DOHH2 (cell line): ENCODE data around the gene ZNF23.

Experiments used
- H3F3A ChIP-seq: fragments of 200-600 bp; sonication (generic), shearing (Covaris generic); 2 replicates; pipeline ENCODE4 v1.6.0; 2016; ENCODE audit warnings: antibody characterized with exemption, mild to moderate bottlenecking; ENCODE audit not compliant: control insufficient read depth, insufficient read depth
- H3K27ac ChIP-seq: fragments of 200-600 bp; sonication (generic); 2 replicates; pipeline ENCODE4 v1.5.1; 2014; ENCODE audit warnings: low read depth, mild to moderate bottlenecking, low read length, moderate library complexity
- H3K27me3 ChIP-seq: fragments of 200-600 bp; sonication (generic); 2 replicates; pipeline ENCODE4 v1.6.1; 2014; ENCODE audit warnings: mild to moderate bottlenecking, low read length, mixed read lengths; ENCODE audit not compliant: control insufficient read depth
- H3K36me3 ChIP-seq: fragments of 200-600 bp; sonication (generic); 2 replicates; pipeline ENCODE4 v1.6.1; 2014; ENCODE audit warnings: mild to moderate bottlenecking, low read length, moderate library complexity, mixed read lengths; ENCODE audit not compliant: control insufficient read depth
- H3K4me1 ChIP-seq: fragments of 200-600 bp; sonication (generic); 2 replicates; pipeline ENCODE4 v1.6.1; 2014; ENCODE audit warnings: mild to moderate bottlenecking, low read length, mixed read lengths; ENCODE audit not compliant: control insufficient read depth
- H3K4me2 ChIP-seq: fragments of 200-600 bp; sonication (generic); 2 replicates; pipeline ENCODE4 v1.6.0; 2014; ENCODE audit warnings: mild to moderate bottlenecking, low read length, moderate library complexity
- H3K4me3 ChIP-seq: fragments of 200-600 bp; sonication (generic); 2 replicates; pipeline ENCODE4 v1.5.1; 2014; ENCODE audit warnings: mild to moderate bottlenecking, low read length, mixed read lengths
- H3K79me2 ChIP-seq: fragments of 200-600 bp; sonication (generic); 2 replicates; pipeline ENCODE4 v1.6.1; 2014; ENCODE audit warnings: mild to moderate bottlenecking, low read length, mixed read lengths; ENCODE audit not compliant: control insufficient read depth
- H3K9me2 ChIP-seq: fragments of 200-600 bp; sonication (generic); replicated peaks from 2 replicates; pipeline ENCODE4 v1.6.1; 2014; ENCODE audit warnings: mild to moderate bottlenecking, low read length, mixed read lengths; ENCODE audit not compliant: control insufficient read depth
- H3K9me3 ChIP-seq: fragments of 200-600 bp; sonication (generic); 2 replicates; pipeline ENCODE4 v1.6.1; 2014; ENCODE audit warnings: antibody characterized with exemption, low read length, mixed read lengths; ENCODE audit not compliant: control insufficient read depth, insufficient read depth
- H4K20me1 ChIP-seq: fragments of 200-600 bp; sonication (generic); 2 replicates; pipeline ENCODE4 v1.6.0; 2014; ENCODE audit warnings: low read depth, mild to moderate bottlenecking, antibody characterized with exemption, low read length, moderate library complexity; ENCODE audit not compliant: control insufficient read depth, insufficient read depth
- EZH2phosphoT487 ChIP-seq: fragments of 200-600 bp; sonication (generic); IDR thresholded peaks from 2 replicates; pipeline ENCODE4 v1.6.1; 2017; ENCODE audit warnings: borderline replicate concordance, mild to moderate bottlenecking, antibody characterized with exemption, low read length, moderate library complexity, mixed read lengths
- TF ChIP-seq, protein P1 (sequence below): fragments of 200-600 bp; sonication (generic); IDR thresholded peaks from one replicate; pipeline ENCODE4 v1.5.1; 2014; ENCODE audit warnings: antibody characterized with exemption, mild to moderate bottlenecking, low read depth, low read length; ENCODE audit not compliant: poor library complexity, severe bottlenecking

The ZNF23 gene

GRCh38 chr16:71443714-71444113, 18.3 kb downstream of the ZNF23 start:
- no peak overlapping the region for H3K4me2 ChIP-seq
- H3K27ac ChIP-seq, result no peak overlapping the region
- H3K36me3 ChIP-seq, result peaks cover 11% of the 10 kb centered on the region
- no peaks in the 10 kb centered on the region for H4K20me1 ChIP-seq
- H3K9me2 ChIP-seq, result no peaks in the 10 kb centered on the region
- H3F3A ChIP-seq, result no peaks in the 10 kb centered on the region
- peaks cover 15% of the 10 kb centered on the region for H3K9me3 ChIP-seq
- TF ChIP-seq EZH2phosphoT487, result no peak
- TF ChIP-seq, protein P1, sequence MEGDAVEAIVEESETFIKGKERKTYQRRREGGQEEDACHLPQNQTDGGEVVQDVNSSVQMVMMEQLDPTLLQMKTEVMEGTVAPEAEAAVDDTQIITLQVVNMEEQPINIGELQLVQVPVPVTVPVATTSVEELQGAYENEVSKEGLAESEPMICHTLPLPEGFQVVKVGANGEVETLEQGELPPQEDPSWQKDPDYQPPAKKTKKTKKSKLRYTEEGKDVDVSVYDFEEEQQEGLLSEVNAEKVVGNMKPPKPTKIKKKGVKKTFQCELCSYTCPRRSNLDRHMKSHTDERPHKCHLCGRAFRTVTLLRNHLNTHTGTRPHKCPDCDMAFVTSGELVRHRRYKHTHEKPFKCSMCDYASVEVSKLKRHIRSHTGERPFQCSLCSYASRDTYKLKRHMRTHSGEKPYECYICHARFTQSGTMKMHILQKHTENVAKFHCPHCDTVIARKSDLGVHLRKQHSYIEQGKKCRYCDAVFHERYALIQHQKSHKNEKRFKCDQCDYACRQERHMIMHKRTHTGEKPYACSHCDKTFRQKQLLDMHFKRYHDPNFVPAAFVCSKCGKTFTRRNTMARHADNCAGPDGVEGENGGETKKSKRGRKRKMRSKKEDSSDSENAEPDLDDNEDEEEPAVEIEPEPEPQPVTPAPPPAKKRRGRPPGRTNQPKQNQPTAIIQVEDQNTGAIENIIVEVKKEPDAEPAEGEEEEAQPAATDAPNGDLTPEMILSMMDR, result no peak
- H3K4me3 ChIP-seq, result no peak overlapping the region
- no peaks in the 10 kb centered on the region for H3K4me1 ChIP-seq
- no peaks in the 10 kb centered on the region for H3K79me2 ChIP-seq
- H3K27me3 ChIP-seq, result no peaks in the 10 kb centered on the region

GRCh38 chr16:71442051-71442440, 20.0 kb downstream of the ZNF23 start, which contains the start of gene TLE7:
Gene TLE7, minus strand, starts transcription at chr16:71442054. Its CDS starts 8,730 bp downstream, at chr16:71433324.
- Histone ChIP-seq H3K79me2 (no peaks in the 10 kb centered on the region), H3K9me2 (no peaks in the 10 kb centered on the region), H3K4me1 (no peaks in the 10 kb centered on the region), H4K20me1 (no peaks in the 10 kb centered on the region), H3K27ac (no peak within 1 kb of the TSS), H3F3A (no peaks in the 10 kb centered on the region), H3K4me3 (no peak within 1 kb of the TSS), H3K27me3 (no peaks in the 10 kb centered on the region), H3K4me2 (no peak within 1 kb of the TSS), H3K9me3 (peaks cover 2% of the 10 kb centered on the region; the same call in 1 of the 2 replicates), H3K36me3 (no peaks in the 10 kb centered on the region)
- TF ChIP-seq, protein P1, result no peak
- no peak for TF ChIP-seq EZH2phosphoT487

DNA sequence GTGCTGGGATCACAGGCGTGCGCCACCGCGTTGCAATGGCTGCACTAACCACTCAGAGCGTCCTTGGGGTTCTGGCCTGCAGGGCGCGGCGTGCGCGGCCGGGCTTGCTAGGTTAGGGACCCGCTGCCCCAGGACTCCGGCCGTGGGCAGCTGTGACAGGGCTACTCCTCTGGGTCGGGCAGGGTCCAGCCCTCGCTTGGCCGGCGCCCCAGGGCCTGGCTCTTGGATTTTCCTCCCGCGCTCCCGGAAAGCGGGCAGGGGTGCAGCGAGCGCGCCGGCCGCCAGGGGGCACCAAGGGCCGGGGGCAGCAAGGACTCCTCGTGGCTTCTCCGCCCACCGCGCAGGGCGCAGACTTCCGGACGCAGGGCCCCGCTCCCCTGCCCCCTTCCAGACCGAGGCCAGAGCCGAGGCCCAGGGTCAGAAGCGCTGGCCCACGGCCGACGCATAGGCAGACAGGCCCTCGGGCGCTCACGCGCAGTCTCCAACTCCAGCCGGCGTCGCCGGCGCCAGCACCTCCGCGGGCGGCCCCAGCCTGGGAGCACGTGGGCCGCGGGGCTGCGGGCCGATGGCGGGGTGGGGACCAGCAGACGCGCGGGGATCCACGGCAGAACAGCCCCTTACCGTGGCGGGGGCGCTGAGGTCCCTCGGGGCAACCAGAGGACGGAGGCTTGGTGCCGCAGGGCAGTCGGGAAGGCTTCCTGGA, 20.5 kb downstream of the ZNF23 start:
- H3F3A ChIP-seq, result no peaks in the 10 kb centered on the region
- H3K4me1 ChIP-seq, result no peaks in the 10 kb centered on the region
- H3K27ac ChIP-seq, result no peak overlapping the region
- no peak overlapping the region for H3K4me2 ChIP-seq
- TF ChIP-seq, protein P1, result no peak
- TF ChIP-seq EZH2phosphoT487, result no peak
- H3K9me2 ChIP-seq, result no peaks in the 10 kb centered on the region
- no peaks in the 10 kb centered on the region for H3K9me3 ChIP-seq
- no peaks in the 10 kb centered on the region for H4K20me1 ChIP-seq
- no peak overlapping the region for H3K4me3 ChIP-seq
- H3K27me3 ChIP-seq, result no peaks in the 10 kb centered on the region
- no peaks in the 10 kb centered on the region for H3K36me3 ChIP-seq
- no peaks in the 10 kb centered on the region for H3K79me2 ChIP-seq
